Measurements from ENCODE around the gene AXDND1. TPM values are rescaled to one million over a fixed set of nuclear protein-coding genes. Genes with fewer than 3 reads are reported as not detected.

The AXDND1 gene
- total RNA-seq, 4 donors from 2014 or later: 2.5 TPM; not detected in 3

DNA sequence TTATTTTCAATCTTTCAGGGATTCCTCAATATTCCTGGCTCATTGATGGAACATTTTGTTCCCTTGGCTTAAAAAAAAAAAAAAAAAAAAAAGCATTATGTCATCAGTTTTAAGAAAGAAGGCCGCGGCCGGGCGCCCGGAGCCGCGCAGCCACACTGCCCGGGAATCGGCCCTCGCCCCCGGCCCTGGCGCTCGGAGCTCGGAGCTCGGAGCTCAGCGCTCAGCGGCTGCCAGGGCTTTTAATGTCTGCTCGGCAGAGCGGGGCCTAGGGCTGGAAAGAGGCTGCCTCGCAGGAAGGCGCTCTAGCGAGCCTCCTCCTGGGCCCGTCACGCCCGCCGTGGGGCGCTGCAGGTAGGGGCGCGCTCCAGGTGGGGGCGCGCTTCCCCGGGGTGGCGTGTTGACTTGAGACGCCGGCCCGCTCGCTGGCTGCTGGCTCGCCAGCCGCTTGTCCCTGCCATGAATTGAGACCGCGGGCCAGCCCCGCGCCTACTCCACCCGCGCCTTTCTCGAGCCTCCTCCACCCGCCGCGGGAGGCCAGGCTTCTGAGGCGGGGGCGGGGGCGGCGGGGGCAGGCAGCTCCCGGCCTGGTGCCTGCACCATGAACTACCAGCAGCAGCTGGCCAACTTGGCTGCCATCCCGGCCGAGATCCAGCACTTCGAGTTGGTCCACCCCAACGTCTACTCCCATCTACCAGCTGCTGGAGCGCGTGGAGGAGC, 220.5 kb downstream of the AXDND1 start:
- DNase-seq (ENCODE audit: extremely low spot score): no peak
- no peak for TF ChIP-seq EP300 (IDR thresholded peaks at IDR 0.05)
- TF ChIP-seq, protein P1, sequence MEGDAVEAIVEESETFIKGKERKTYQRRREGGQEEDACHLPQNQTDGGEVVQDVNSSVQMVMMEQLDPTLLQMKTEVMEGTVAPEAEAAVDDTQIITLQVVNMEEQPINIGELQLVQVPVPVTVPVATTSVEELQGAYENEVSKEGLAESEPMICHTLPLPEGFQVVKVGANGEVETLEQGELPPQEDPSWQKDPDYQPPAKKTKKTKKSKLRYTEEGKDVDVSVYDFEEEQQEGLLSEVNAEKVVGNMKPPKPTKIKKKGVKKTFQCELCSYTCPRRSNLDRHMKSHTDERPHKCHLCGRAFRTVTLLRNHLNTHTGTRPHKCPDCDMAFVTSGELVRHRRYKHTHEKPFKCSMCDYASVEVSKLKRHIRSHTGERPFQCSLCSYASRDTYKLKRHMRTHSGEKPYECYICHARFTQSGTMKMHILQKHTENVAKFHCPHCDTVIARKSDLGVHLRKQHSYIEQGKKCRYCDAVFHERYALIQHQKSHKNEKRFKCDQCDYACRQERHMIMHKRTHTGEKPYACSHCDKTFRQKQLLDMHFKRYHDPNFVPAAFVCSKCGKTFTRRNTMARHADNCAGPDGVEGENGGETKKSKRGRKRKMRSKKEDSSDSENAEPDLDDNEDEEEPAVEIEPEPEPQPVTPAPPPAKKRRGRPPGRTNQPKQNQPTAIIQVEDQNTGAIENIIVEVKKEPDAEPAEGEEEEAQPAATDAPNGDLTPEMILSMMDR (IDR thresholded peaks at IDR 0.05): peak; percentile 45 to 60 (median 51)
- no peak for TF ChIP-seq POLR2A (IDR thresholded peaks at IDR 0.05; ENCODE audit: low read depth)
- TF ChIP-seq POLR2AphosphoS5 (IDR thresholded peaks at IDR 0.05): peak in 1 of 2 donors; percentile 5
- Histone ChIP-seq H3K36me3 (no peaks in the 10 kb centered on the region), H3K4me1 (peaks cover 3 to 15% (median 14%) of the 10 kb centered on the region in 4 donors), H3K4me3 (peak overlapping the region; percentile 49 to 62 (median 52)), H3K27me3 (peaks cover 0 to 20% (median 2%) of the 10 kb centered on the region in 4 donors), H3K9me3 (no peaks in the 10 kb centered on the region), H3K27ac (replicated peaks in 1 of 4) (peak overlapping the region; percentile 66 to 83 (median 72))
- intact Hi-C loops (cut with DNase I): no loop called here
- WGBS: 1% methylated on average over 23 of the region's 60 CpGs

DNA sequence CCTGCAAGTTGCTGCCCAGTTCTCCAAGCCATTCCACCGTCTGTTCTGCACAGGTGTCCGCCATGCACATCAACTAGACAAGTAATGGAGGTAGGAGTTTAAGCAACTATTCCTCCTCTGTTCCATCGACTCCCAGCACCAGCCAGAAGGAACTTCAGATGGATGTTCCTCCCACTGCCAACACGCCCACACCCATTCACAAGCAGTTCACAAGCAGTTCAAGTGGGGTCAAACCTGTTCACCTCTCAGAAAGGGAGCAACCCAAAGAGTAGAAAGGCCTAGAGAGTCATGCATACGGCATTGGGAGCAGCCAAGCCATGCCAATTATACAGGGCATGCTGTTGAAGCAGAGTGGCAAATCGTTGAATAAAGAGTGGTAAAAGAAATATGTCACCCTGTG, 221.6 kb downstream of the AXDND1 start:
- WGBS: 95% methylated on average over 5 of the region's 6 CpGs
- H3K4me1 ChIP-seq: peaks cover 7 to 23% (median 22%) of the 10 kb centered on the region in 4 donors
- TF ChIP-seq, protein P1 (IDR thresholded peaks at IDR 0.05): no peak
- no peak for TF ChIP-seq POLR2AphosphoS5 (IDR thresholded peaks at IDR 0.05)
- no peak for TF ChIP-seq EP300 (IDR thresholded peaks at IDR 0.05)
- intact Hi-C loops (cut with DNase I): no loop called here
- H3K36me3 ChIP-seq: no peaks in the 10 kb centered on the region
- peaks cover 0 to 26% (median 13%) of the 10 kb centered on the region in 4 donors for H3K27me3 ChIP-seq
- H3K9me3 ChIP-seq: no peaks in the 10 kb centered on the region
- H3K4me3 ChIP-seq: no peak overlapping the region
- DNase-seq (ENCODE audit: extremely low spot score): no peak
- H3K27ac ChIP-seq (replicated peaks in 1 of 4): no peak overlapping the region

DNA sequence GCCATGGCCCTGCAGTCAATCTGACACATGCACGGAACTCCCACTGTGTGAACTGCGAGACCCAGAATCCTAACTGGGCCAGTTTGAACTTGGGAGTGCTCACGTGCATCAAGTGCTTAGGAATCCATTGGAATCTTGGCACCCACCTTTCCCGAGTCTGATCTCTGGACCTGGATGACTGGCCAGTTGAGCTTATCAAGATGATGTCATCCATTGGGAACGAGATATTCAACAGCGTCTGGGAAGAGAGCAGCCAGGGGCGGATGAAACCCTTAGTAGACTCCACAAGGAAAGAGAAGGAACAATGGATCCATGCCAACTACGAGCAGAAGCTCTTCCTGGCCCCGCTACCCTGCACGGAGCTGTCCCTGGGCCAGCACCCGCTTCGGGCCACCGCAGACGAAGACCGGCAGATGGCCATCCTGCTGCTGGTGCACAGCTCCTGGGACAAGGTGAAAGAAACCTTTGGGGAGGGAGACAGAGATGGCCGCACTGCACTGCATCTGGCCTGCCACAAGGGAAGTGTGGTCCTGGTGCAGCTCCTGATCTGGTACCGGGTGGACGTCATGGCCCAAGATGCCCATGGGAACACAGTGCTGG, 222.8 kb downstream of the AXDND1 start:
- Histone ChIP-seq H3K4me3 (no peak overlapping the region), H3K9me3 (no peaks in the 10 kb centered on the region), H3K27me3 (peaks cover 0 to 38% (median 14%) of the 10 kb centered on the region in 4 donors), H3K36me3 (no peaks in the 10 kb centered on the region), H3K27ac (replicated peaks in 1 of 4) (no peak overlapping the region), H3K4me1 (peaks cover 7 to 23% (median 22%) of the 10 kb centered on the region in 4 donors)
- TF ChIP-seq POLR2A (IDR thresholded peaks at IDR 0.05; ENCODE audit: low read depth): no peak
- TF ChIP-seq, protein P1 (IDR thresholded peaks at IDR 0.05): no peak
- intact Hi-C loops (cut with DNase I): no loop called here
- 91% methylated on average over 8 of the region's 18 CpGs for WGBS
- no peak for DNase-seq (ENCODE audit: extremely low spot score)

DNA sequence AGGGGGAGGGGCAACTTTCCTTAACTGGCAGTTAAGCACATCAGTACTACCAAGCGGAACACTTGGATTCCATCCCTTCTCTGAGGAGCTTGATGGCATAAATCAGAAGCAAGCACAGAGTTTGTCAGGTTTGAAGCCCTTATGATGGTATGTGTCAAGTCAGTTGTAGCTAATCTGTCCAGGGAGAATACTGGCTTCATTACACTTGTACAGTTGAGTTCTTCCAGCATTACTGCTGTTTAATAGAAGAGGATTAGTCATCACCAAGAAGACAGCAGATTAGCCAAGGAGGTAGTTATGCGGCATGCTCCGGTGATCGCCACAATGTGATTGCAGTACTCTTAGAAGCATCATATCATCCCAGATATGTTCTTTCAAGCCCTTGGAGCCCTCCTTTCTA, 223.7 kb downstream of the AXDND1 start:
- 76% methylated on average over 4 of the region's 4 CpGs for WGBS
- H3K27me3 ChIP-seq: peaks cover 0 to 43% (median 14%) of the 10 kb centered on the region in 4 donors
- H3K4me1 ChIP-seq: peaks cover 7 to 23% (median 22%) of the 10 kb centered on the region in 4 donors
- no peak overlapping the region for H3K27ac ChIP-seq (replicated peaks in 1 of 4)
- TF ChIP-seq POLR2AphosphoS5 (IDR thresholded peaks at IDR 0.05) (no peak), POLR2A (IDR thresholded peaks at IDR 0.05; ENCODE audit: low read depth) (no peak), EP300 (IDR thresholded peaks at IDR 0.05) (no peak)
- TF ChIP-seq, protein P1 (IDR thresholded peaks at IDR 0.05): no peak
- no peaks in the 10 kb centered on the region for H3K9me3 ChIP-seq
- intact Hi-C loops (cut with DNase I): no loop called here
- no peaks in the 10 kb centered on the region for H3K36me3 ChIP-seq
- DNase-seq (ENCODE audit: extremely low spot score): no peak
- no peak overlapping the region for H3K4me3 ChIP-seq

Measured in esophagus muscularis mucosa (tissue), 4 donors.